BE2C (cell line): Measurements from ENCODE around the gene XRN2.

Experiments
- DNase-seq: peaks from one replicate; pipeline ENCODE4 v3.0.0-alpha.2; 2020
- H3K27me3 ChIP-seq: fragments of 250-450 bp; sonication (Bioruptor Pico); 2 replicates; pipeline ENCODE4 v1.5.1; 2020; ENCODE audit warnings: mild to moderate bottlenecking
- H3K36me3 ChIP-seq: fragments of 250-450 bp; sonication (Bioruptor Pico); 2 replicates; pipeline ENCODE4 v1.5.1; 2020; ENCODE audit warnings: mild to moderate bottlenecking
- H3K4me1 ChIP-seq: fragments of 250-450 bp; sonication (Bioruptor Pico); 2 replicates; pipeline ENCODE4 v1.5.1; 2020
- H3K4me3 ChIP-seq: 2 replicates; pipeline ENCODE4 v1.5.1; 2011; ENCODE audit warnings: low read depth, low read length
- H3K9me3 ChIP-seq: fragments of 250-450 bp; sonication (Bioruptor Pico); 2 replicates; pipeline ENCODE4 v1.5.1; 2020
- TF ChIP-seq, protein P1 (sequence below): IDR thresholded peaks from 2 replicates; pipeline ENCODE4 v1.5.1; 2012; ENCODE audit warnings: mild to moderate bottlenecking, low read depth, low read length

The XRN2 gene

DNA sequence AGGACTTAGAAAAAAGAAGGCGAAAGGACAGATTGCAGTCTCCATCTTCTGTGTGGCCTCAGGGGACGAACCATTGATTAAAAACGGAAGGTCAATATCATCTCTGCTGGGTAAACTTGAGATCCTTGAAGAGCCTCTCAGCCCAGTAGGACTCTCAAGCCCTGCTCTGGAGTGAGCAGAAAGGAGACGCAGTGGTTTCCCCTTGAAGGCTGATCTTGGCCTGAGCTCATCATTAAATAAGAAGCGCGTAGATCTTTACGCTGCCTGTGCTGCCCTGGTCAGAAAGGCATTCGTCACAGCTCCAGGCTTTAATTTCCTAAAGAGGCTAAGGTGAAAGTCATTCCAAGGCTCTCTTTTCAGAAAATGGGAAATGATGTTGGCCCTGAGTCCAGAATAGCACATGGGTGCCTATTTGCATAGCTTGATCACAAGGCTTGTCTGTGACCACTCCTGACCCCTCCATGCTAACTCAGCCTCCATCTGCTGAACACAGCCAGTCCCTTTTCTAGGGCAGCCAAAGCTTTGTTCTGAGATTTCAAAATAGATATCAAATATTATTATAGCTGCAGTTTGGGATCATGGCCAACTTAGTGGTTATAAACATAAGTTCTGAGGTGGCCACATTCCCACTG, 29.3 kb upstream of the XRN2 start:
- Histone ChIP-seq H3K9me3 (no peaks in the 10 kb centered on the region), H3K27me3 (no peaks in the 10 kb centered on the region), H3K4me1 (no peaks in the 10 kb centered on the region), H3K4me3 (no peak overlapping the region), H3K36me3 (no peaks in the 10 kb centered on the region)
- TF ChIP-seq, protein P1, sequence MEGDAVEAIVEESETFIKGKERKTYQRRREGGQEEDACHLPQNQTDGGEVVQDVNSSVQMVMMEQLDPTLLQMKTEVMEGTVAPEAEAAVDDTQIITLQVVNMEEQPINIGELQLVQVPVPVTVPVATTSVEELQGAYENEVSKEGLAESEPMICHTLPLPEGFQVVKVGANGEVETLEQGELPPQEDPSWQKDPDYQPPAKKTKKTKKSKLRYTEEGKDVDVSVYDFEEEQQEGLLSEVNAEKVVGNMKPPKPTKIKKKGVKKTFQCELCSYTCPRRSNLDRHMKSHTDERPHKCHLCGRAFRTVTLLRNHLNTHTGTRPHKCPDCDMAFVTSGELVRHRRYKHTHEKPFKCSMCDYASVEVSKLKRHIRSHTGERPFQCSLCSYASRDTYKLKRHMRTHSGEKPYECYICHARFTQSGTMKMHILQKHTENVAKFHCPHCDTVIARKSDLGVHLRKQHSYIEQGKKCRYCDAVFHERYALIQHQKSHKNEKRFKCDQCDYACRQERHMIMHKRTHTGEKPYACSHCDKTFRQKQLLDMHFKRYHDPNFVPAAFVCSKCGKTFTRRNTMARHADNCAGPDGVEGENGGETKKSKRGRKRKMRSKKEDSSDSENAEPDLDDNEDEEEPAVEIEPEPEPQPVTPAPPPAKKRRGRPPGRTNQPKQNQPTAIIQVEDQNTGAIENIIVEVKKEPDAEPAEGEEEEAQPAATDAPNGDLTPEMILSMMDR, result no peak
- DNase-seq, result no peak

DNA sequence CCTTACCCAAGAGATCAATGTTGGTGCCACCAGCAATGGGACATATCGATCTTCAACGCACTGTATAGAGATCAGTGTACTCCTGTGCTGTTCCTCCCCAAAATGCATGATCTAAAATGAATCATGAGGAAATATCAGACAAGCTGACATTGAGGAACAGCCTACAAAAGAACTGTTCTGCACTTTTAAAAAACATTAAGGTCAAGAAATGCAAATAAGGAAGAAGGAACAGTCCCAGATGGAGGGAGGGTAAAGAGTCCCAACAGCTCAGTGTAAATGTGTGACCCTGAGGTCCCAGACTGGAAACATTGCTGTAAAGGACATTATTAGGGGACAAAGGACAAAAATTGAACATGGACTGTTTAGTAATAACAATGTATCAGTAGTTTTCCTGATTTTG, 24.3 kb upstream of the XRN2 start:
- DNase-seq, result no peak
- no peak overlapping the region for H3K4me3 ChIP-seq
- no peaks in the 10 kb centered on the region for H3K27me3 ChIP-seq
- no peaks in the 10 kb centered on the region for H3K4me1 ChIP-seq
- TF ChIP-seq, protein P1, result no peak
- no peaks in the 10 kb centered on the region for H3K36me3 ChIP-seq
- no peaks in the 10 kb centered on the region for H3K9me3 ChIP-seq

DNA sequence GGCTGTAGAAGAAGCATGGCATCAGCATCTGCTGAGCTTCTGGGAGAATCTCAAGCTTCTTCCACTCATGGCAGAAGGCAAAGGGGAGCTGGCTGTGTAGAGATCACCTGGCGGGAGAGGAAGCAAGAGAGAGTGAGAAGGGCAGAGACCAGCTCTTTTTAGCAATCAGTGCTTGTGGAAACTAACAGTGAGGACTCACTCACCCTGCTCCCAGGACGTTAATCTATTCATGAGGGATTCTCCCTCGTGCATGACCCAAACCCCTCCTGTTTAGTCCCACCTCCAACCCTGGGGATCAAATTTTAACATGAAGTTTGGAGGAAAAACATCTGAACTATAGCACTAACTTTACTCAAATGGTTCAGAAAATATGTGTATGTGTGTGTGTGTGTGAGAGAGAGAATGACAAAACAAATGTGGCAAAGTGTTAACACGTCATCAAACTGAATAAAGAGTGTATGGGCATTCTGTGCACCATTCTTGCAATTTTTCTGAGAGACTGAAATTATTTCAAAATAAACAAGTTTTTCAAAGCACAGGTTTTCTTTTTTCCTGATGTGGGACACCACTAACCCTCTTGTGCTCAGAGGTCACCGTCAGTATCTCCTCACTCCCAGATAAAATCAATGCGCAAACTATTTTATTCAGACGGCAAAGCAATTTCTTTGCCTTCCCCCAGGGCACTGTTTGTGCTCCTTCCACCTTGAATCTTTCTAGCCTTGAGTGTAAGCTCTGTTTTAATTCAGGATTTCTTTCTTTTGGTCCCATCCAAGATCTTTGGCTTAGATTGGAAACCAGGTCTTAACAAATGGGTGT, 23.2 kb upstream of the XRN2 start:
- TF ChIP-seq, protein P1, result no peak
- no peak for DNase-seq
- H3K27me3 ChIP-seq, result no peaks in the 10 kb centered on the region
- no peaks in the 10 kb centered on the region for H3K9me3 ChIP-seq
- H3K4me3 ChIP-seq, result no peak overlapping the region
- no peaks in the 10 kb centered on the region for H3K36me3 ChIP-seq
- H3K4me1 ChIP-seq, result no peaks in the 10 kb centered on the region

DNA sequence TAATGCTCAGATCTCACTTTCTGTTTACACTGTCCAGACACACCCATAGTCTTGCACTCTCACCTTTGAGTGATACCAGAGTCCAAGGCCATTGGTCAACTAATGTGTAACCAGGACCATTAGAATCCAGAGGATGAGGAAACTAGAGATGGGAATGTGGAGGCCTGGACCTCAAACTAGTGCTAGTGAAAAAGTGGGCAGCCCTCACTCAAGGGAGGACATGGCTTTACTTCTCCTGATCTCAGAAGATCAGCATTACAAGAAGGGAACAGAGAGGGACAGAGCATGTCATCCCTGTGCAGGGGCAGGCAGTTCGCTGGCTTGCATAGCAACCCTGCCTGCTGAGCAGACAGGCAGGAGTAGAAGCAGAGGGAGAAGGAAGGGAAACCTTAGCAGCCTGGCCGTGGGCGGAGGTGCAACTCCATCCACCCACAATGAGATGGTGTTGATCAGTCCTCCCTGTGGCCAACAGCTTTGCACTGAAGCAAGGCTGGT, 22.6 kb upstream of the XRN2 start:
- TF ChIP-seq, protein P1, result no peak
- no peaks in the 10 kb centered on the region for H3K36me3 ChIP-seq
- no peak for DNase-seq
- no peaks in the 10 kb centered on the region for H3K27me3 ChIP-seq
- H3K4me3 ChIP-seq, result no peak overlapping the region
- no peaks in the 10 kb centered on the region for H3K4me1 ChIP-seq
- H3K9me3 ChIP-seq, result no peaks in the 10 kb centered on the region

DNA sequence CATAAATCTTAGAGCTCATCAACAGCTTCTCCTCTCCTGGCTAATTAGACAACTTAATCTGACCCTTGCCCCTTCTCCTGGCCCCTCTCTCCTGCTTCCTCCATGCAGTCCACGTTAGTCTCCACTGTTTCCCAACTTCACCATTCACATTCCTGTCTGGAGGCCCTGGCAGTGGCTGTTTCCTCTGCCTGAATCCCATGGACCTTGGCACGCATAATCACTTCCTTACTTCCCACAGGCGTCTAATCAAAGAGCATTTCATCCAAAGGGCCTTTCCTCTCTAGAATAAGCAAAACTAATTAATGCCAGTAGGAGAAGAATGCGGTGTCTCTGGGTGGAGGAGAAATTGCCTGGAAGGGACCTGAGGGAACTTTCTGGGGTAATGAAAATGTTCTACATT, 16.4 kb upstream of the XRN2 start:
- TF ChIP-seq, protein P1, result no peak
- no peak overlapping the region for H3K4me3 ChIP-seq
- H3K9me3 ChIP-seq, result no peaks in the 10 kb centered on the region
- no peaks in the 10 kb centered on the region for H3K36me3 ChIP-seq
- no peaks in the 10 kb centered on the region for H3K27me3 ChIP-seq
- no peaks in the 10 kb centered on the region for H3K4me1 ChIP-seq
- no peak for DNase-seq
